Activated CD4-positive, CD25-positive, alpha-beta regulatory T cell treated with anti-CD3 and anti-CD28 coated beads, Interleukin-2, amount 50 U/mL, for 16 hours (primary cell): ENCODE results near the gene IFIT2.
"Not testable (repeated sequence)": the region's sequence is repeated elsewhere in the genome, so short reads cannot be mapped to it uniquely, and the experiment has no call there.

ENCODE experiments used
- DNase-seq: peaks from one replicate; pipeline ENCODE4 v3.0.0-alpha.2; 2020; ENCODE audit warnings: low read depth, low spot score

The IFIT2 gene, protein sequence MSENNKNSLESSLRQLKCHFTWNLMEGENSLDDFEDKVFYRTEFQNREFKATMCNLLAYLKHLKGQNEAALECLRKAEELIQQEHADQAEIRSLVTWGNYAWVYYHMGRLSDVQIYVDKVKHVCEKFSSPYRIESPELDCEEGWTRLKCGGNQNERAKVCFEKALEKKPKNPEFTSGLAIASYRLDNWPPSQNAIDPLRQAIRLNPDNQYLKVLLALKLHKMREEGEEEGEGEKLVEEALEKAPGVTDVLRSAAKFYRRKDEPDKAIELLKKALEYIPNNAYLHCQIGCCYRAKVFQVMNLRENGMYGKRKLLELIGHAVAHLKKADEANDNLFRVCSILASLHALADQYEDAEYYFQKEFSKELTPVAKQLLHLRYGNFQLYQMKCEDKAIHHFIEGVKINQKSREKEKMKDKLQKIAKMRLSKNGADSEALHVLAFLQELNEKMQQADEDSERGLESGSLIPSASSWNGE

DNA sequence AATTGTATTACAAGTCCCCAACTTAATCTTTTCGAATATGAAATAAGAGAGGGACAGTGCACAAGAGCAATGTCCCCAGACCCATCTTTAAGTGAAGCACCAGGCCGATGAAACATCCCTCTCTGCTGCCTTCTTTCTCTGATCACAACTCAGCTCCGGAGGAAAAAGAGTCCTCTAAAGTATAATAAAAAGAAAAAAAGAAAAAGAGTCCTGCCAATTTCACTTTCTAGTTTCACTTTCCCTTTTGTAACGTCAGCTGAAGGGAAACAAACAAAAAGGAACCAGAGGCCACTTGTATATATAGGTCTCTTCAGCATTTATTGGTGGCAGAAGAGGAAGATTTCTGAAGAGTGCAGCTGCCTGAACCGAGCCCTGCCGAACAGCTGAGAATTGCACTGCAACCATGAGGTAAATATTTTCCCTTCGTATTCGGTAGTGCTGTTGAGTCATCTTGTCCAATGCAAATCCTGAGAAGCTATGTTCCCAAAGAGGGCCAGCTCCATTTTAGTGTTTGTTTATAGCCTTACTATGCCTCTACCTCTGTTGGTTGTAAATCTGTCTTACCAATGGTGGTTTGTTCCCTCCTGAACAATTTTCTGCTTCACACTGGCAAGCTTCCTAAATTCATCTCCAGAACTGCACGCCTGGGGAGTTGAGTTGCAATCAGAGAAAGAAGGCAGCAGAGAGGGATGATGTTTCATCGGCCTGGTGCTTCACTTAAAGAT, at the start of gene IFIT2:
Gene IFIT2, plus strand, starts transcription at position 326 of the 725 bp plus-strand sequence. Its CDS starts 78 bp downstream, at position 404.
- DNase-seq = no peak

DNA sequence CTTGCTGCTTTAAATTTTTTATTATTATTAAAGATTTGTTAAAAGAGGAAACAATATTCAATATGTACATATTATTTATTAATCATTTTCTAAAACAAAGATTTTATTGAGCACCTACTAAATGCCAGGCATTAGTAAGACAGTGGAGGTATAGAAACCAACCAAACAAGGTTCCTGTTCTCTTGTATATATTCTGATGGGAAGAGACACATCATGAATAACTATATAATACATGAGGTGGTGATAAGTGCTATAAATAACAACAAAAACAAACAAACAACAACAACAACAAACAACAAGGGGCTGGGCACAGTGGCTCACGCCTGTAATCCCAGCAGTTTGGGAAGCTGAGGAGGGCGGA, 49.6 kb upstream of the IFIT2 start:
- DNase-seq = no peak

DNA sequence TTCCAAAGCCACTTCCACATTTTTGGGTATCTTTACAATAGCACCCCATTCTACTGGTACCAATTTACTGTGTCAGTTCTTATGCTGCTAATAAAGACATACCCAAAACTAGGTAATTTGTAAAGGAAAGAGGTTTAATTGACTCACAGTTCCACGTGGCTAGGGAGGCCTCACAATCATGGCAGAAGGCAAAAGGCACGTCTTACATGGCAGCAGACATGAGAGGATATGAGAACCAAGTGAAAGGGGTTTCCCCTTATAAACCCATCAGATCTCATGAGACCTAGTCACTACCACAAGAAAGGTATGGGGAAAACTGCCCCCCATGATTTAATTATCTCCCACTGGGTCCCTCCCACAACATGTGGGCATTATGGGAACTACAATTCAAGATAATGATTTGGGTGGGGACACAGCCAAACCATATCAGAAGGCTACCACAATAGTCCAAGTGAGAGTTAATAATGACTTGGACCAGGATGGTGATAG, 46.7 kb upstream of the IFIT2 start:
- not testable (repeated sequence) for DNase-seq

DNA sequence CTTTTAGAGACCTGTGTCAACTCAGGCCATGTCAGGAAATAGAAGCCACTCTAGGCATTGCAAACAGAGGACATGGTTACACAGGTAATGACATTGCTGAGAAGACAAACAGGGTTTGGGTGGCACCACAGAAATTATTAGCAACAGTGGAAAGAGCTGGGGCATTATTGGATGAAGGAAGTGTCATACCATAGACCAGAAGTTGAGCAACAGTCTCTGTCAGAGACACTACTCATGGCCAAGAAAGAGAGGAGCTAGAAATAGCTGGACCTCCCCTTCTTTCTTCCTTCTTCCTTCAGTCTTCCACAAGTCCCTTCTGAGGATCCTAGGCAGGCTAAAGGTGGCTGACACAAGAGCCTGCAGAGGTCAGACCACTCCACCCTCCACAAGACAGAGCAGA, 46.1 kb upstream of the IFIT2 start:
- DNase-seq = no peak

DNA sequence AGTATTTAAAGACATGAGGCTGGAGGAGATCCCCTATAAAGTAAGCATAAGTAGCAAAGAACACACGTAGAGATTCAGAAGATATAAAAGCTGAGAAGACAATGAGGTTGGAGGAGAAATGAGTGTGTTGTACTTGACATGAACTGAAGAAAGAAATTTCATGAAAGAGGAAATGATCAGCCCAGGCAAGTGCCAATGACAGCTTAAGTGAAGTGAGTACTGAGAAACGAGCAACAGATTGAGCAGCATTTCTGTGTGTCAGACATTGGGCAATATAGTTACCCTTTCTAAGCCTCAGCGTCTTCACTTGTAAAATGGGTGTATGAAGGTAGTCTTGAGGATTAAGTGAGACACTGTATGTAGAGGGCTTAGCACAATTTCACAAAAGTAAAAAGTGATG, 45.5 kb upstream of the IFIT2 start:
- no peak for DNase-seq

DNA sequence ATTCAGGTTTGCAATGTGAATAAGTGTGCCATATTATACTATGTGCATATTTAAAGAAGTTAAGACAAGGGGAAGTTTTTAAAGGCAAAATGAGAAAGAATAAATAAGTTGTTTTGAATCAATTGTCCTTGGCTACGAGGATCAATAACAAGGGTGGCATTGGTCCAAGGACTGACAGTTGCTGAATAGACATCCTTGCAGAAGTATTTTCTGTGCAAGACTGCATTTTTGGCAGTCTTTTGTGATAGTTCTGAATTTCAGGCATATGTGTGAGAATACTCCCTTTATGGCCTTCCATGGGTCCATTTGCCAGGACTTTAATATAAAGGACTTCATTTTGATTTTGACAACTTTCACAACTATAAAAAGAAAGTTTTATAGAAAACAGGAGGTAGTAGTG, 44.9 kb upstream of the IFIT2 start:
- no peak for DNase-seq

DNA sequence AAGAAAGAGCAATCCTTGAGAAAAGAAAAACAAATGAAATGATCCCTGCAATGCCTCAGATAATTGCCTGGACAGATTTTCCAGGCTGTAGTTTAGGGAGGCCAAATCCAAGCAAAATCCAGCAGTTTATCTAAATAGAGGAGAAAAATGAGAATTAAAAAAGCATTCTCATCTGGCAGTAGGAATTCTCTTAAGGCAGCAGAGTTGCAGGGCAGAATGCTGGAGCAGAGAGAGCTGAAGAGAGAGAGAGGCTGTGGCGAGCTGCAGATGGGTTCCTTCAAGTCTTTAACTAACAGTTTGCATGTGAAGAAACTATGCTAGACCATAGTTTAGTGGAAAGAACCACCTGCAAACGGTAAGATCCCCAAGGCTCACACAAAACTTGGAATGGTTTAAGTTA, 44.3 kb upstream of the IFIT2 start:
- DNase-seq = no peak

DNA sequence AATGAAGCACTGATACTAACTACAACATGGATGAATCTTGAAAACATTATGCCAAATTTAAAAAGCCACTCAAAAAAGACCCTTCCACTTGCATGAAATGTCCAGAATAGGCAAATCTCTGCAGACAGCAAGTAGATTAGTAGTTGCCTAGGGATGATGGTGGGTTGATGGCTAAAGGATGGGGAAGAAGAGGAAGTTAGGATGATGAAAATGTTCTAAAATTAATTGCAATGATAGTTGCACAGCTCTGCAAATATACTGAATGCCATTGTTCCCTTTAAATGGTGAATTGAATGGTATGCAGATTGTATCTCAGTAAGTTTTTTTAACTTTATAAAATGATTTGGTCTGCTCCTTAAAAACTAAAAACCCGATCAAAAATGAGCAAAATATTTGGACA, 43.0 kb upstream of the IFIT2 start:
- no peak for DNase-seq

DNA sequence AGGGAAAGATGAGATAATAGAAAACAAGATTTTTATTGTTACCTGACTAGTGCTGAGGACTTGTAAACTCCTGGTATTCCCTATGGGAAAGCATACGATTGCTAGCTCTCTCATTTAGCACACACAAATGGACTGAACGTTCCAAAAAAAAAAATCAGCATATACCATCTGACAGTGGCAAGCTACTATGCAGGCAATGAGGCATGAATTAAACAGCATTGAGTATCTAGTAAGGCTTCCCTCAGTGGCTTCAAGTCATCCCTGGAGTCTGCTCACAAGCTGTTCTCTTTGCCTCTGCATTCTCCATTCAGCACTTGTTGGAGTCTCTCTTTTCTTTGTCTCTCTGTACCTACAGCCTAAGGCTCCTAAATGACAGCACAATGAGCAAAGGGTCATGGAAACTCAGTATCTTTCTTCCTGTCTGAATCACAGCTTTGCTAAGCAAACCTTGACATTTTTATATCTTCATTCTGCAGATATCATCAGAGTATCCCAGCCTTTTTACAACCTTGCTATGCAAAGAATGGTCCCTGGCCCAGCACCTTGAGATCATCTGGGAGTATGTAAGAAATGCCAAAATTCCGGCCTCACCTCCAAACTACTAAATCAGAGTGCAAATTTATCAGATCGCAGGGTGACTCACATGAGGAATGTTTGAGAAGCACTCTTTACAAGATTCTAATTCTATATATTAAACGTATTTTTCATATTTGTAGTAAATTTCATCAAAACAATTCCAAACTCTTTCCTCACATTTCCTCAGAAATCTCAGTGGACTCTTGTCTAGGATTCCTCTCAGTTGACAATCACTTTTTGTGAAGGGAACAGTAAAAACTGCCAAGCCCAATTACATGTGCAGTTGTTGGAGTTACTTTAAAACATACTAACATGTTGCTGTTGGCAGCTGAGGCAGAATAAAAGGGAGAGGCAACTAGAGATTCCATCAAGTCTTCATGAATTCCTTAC, 39.5 kb upstream of the IFIT2 start:
- no peak for DNase-seq

DNA sequence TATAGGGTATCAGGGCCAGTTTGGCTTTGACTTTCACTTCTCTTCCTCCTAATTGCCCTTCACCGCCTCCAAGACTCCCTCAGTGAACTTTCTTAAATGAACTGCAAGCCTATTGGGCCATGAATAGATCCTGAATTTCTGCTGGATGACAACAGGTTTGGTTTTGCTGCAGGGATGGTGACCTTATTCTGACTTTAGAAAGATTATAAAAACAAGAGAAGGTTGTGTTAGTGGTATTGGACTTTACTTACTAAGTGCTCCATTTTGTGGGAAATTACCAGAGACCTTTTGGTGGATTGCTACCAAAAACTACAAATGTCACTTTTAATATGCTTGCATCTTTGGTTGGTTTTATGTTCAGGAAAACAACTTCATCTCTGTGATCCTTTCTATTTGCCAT, 38.8 kb upstream of the IFIT2 start:
- no peak for DNase-seq

DNA sequence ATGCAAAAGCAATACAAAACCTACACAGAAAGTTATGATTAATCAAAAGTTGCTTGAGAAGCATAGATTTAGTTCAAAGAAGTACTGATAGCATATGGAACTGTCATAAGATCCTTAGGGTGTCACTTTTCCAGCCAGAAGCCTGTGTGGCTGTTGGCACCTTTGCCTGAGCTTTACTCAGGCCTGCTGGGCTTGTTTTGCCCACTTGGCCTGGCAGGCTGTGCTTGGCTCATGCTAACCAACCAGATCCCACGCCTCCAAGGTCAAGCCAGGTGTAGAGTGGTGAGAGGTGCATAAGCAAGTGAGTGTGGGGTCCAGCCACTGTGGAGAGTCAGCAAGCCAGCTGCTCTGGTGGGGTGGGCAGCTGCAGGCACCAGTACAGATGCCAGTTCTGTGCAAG, 38.3 kb upstream of the IFIT2 start:
- DNase-seq = no peak

DNA sequence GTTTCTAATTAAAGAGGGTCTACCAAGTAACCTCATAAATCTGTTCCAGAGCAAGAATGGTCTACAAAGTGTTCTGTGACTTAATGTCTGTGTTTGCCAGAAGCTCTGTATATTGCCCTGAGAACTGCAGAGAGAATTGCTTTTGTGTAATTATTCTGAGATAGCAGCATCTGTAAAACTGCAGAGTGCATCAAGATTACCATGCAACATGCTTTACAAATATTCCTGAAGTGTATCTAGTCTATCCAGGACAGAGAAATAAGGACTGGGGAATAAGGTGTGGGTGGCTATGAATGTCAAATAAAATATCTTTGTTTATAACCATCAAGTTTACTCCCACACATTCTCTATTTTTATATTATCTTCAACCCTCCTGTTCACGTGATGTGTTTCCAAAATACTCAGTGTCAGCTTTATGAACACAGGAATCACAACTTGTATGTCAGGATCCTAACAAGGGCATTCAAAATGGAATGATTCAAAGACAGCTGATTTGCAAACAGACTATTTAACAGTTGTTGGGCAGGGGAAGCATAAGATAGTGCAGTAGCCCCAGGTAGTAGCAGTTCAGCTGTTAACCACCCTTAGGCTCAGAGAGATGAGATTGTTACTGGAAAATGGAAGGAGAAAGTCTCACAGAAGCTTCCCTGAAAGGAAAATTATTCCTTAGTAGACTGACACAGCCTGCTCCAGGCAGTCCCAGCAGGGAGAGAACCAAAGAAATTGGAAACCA, 35.0 kb upstream of the IFIT2 start:
- no peak for DNase-seq

DNA sequence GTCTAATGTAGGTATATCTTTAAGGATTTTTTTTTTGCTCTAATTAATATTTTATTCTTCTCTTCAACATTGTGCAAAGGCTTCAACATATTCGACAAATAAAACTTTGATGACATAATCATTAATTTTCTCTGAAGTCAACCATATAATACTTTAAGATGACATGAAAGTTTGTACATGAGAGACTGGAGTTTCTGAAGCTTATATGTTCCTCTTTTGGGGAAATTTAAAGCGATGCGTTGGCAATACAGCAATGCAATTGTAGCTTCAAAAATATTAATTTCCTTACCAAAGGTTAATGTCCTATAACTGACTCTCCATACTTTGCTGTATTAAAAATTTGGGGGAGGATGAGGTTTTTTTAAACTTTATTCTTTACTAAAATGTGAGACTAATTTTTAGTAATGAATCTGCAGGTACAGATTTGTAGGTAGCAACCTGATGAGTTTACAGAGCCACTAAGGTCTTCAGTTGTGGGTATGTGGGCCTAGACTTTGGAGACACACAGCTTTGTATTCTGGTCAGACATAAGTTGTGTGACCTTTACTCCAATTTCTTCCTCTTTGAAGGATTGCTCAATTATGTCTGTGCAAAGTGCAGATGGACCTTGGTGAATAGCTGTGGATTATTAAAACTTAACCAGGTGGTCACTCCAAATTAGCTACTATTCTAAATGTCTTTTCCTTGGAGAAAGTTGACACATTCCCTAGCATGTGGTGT, 32.3 kb upstream of the IFIT2 start:
- DNase-seq = no peak

DNA sequence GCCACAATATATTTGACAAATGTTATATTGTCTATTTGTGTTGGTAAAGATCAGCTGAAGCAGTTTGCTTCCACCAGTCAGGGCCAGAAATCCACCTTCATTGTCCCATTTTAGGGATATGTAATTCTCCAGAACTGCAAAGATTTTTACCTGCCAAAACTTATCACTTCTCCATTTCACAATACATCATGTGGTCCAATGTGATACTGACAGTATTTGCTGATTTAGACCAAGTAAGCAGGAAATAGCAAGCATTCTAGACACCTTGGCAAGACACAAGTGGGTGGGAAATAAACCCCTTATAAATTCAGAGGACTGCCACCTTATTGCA, 31.7 kb upstream of the IFIT2 start:
- DNase-seq = no peak

DNA sequence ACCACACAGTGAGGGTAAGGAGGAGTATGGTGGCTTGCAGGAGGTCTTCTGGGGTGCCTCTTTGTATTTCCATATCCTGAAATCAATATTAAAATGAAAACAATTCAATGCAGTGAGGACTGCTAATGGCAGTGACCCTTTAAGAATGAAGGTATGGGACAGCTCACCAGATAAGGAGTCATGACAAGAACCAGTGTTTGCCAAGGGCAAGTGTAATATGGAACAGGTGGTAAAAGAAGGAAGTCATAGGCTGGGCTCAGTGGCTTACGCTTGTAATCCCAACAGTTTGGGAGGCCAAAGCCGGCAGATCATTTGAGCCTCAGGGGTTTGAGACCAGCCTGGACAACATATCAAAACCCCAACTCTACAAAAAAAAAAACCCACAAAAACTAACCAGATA, 30.3 kb upstream of the IFIT2 start:
- no peak for DNase-seq

DNA sequence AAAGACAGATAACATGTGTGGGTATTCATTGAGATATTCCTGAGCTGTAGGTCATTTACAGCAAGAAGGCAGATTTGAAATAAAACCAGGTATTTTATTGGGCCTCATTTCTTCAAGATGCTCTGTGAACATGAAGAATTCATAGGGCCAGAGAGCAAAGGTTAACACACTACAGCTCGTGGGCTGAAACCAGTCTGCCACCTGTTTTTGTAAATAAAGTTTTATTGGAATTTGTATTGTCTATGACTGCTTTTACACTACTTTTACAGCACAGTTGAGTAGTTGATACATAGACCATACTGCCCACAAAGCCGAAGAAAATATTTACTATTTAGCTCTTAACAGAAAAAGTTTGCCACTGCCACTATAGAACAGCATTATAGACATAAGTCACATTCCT, 28.2 kb upstream of the IFIT2 start:
- no peak for DNase-seq

DNA sequence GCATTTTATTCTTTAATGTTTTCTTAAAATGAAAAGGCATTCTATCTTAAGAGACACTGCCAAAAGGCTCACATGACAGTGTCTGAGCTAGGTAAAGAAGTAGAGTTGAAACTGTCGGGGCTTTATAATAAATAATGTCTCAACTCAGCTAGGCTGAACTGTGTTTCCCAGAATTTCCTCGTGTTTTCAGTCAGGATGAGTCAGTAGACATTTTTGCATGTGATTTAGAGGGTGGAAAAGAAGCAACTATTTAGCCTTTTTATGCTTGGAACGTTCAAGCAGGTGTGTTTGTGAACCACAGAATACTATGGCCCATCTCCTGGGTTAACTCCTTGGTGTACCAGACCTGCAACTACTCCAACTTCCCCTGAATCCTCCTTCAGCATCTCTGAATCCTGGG, 26.9 kb upstream of the IFIT2 start:
- no peak for DNase-seq

DNA sequence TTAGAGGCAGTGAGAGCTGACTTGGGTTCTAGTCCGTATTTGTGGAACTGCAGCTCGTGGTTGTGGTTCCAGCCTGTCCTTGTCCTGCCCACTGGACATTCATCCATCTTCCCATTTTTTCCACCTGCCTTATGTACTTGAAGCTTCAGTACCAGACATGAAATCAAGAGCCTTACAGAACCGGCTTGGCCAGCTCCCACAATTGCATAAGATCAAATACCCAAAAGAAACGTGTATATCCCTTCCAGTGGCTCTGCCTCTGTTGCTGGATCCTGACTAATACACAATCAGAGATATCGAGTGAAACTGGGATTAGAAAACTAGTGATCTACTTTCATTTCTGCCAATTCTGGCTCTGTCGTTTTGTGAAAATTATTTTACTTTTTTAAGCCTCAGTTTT, 26.5 kb upstream of the IFIT2 start:
- DNase-seq = no peak

DNA sequence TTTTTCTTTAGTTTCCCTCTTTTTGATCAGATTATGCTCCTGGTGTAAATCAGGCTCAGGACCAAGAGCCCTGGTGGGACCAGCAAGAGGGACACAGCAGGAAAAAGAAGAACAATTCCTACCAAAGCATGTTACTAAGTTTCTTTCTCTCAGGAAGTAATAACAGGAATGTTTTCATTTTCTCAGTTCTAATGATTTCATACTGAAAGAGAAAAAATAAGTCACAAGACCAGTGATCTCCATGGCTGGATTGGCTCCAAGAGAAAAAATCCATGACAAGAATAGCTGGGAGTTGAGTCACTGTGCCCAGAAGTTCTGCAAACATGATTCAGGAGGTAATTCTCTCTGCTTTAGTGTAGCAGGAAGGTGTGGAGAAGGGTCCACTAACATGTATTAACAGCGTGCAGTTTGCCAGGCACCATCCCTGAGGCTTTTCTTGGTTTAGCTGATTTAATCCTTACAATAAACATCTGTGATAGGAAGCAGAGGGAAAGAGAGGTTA, 23.8 kb upstream of the IFIT2 start:
- DNase-seq = no peak

DNA sequence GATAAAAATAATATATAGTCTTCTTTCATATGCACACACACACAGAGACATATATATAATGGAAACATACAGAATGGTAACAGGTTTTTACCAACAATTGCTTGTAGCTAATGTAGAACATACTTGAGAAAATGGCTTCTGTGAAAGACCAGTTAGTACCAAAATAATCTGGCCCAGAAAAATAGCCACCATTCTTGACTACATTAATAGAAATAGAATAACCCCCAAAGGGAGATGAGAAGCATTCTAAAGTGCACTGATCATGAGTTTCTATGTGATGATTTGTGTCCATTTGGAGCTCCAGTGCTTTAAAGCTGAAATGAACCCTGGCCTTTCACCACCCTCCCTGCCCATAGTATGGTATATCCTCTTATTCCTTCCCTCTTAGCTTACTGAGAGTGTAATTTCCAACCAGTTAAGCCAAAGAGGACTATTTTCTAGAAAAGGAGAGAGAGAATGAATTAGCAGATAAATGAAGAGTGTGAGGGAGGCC, 22.9 kb upstream of the IFIT2 start:
- no peak for DNase-seq
